ENCODE results near the gene ADGRA1.

Gene ADGRA1

DNA sequence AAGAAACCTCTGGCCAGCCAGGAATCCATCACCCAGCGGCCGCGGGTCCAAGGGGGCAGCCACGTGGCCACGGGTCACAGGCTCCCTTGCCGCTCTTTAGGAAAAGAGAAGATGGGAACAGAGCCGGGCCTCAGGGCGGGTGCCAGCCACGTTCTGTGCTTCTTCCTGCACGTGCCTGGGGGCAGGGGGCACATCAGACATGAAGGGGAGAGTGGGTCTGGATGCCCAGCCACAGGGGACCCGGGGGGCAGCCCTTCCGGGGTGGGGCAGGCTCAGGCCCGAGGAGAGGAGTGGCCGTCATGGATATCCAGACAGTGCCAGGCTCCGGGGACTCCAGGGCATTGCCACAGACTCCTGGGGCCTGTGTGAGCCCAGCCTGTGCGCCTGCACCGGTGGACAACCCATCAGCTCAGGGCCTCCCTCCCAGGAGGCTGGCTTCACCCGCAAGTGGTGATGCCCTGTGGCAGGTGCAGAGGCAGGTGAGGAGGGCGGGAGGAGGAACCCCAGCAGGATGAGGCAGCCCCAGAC is 31.0 kb upstream of the ADGRA1 start:
- no peak for FAIRE-seq

GRCh38 chr10:133058331-133059092 is 29.2 kb upstream of the ADGRA1 start:
- no peak for FAIRE-seq

DNA sequence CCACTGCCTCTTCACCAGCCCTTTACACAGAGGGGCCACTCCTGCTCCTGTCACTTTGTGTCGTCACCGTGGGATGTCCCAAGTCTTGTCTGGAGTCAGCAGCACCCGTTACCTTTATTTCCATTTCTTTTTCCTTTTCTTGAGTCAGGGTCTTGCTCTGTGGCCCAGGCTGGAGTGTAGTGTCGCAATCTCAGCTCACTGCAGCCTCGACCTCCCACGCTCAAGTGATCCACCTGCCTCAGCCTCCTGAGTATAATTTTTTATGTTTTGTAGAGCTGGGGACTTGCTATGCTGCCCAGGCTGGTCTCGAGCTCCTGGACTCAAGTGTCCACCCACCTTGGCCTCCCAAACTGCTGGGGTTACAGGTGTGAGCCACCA is 28.6 kb upstream of the ADGRA1 start:
- FAIRE-seq: no peak

- no peak for FAIRE-seq
These were observed 28.2 kb upstream of the ADGRA1 start for GRCh38 chr10:133059571-133059970.

GRCh38 chr10:133060022-133060421 is 27.7 kb upstream of the ADGRA1 start:
- no peak for FAIRE-seq

DNA sequence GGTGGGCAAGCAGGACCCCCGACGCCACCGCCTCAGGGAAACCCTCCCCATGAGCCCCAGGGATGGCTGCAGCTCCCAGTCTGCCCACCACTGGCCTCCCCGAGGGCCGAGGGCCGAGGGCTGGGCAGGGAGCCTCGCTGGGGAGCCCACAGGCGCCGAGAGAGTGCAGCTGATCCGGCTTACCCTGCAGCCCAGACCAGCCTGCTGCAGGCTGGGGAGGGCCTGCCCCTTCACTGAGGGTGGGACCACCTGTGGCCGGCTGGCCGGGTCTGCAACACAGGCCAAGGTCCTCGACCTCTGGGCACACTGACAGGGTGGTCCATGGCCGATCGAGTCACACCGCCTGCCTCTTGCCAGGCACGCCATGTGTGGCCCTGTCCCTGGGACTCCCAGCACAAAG is 27.3 kb upstream of the ADGRA1 start:
- no peak for FAIRE-seq

DNA sequence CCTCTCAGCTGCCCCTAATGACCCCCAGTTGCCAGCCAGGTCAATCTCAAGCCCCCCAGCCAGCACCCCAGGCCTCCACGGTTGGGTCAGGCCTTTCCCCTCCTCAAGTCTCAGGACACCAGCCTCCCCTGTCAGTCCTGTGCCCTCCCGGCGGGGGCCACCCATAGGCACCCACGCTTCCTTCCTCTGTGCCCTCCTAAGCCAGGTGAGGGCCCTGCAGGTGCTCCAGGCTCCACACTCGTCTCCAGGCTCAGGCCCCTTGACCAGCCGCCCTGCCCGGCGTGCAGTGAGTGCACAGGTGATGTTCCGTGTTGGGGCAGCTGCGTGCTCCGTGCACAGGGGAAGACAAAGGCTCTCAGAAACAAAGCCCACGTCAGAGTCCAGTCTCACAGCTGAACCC is 26.8 kb upstream of the ADGRA1 start:
- FAIRE-seq: no peak

- no peak for FAIRE-seq
These were observed 26.3 kb upstream of the ADGRA1 start for GRCh38 chr10:133061296-133062038.

DNA sequence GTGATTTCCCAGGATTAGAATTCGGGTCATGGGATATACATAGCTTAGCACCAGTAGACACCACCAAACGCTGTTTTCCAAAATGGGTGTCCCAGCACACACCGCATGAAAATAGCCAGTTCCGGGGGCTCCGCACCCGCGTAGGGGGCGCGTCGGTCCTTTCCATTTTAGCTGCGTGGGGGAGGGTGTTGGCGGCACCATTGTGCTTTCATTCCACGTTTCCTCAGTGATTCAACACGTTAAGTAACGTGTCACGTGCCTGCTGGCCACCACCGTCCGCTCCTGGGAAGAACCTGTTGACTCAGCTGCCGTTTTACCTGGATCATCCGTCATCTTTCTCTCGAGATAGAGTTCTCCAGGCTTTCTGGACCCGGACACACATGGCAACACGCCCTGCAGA is 25.6 kb upstream of the ADGRA1 start:
- FAIRE-seq: no peak

DNA sequence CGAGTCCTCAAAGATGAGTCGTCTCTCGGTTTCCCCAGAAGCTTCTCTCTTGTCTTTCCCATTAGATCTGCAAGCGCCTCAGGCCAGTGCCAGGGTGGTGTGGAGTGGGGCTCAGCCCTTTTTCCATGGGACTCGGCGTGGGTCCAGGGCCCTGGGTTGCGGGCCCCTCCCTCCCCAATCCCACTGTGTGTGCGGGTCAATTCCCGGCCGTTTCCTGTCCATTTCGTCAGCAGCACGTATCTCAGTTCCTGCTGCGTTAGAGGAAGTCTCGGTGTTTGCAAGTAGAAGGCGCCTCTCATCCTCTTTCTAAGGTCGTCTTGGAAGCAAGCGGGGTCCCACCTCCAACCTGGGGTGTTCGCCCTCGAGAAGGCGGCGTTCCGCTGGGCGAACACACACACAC is 25.1 kb upstream of the ADGRA1 start:
- FAIRE-seq: no peak

GRCh38 chr10:133067149-133068105 is 20.3 kb upstream of the ADGRA1 start:
- FAIRE-seq: no peak

DNA sequence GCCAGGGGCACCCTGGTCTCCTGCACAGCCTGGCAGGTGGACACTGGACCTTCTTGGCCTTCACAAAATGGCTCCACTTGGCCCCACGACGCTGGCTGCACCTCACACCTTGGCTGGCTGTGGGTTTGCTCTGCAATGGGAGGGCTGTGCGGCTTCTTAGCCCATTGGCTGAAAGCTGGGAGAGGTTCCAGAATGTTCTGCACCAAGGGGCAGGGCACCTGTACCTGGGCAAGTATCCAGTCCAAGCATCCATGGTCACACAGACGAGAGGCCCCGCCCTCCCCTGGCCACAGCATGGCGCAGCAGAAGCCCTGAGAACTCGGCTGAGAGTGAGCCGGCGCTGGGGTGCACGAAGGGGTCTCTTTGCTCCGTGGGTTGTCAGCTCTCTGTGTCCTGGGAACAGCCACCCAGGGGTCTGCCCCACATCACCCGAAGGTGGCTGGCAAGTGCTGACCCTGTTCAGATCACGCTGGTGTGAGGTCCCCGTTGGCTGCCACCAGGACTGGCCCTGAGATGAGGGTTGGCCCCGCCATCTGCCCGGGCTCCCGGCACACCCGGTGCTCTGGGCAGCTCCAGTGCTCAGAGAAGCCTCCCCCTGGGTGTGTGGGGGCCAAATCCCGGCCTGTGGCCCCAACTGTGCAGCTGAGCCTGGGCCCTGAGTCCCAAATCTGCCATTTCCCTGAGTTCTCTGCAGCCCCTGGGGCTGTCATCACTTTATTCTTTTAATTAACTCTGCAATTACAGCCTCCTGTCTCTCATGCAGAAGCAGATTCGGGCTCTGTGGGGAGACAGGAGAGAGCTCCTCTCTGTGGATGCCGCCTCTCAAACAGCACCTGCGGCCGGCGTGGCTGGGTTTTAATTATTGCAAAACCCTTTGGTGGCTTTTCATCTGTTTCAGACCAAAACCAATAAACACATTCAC is 19.4 kb upstream of the ADGRA1 start:
- no peak for FAIRE-seq

DNA sequence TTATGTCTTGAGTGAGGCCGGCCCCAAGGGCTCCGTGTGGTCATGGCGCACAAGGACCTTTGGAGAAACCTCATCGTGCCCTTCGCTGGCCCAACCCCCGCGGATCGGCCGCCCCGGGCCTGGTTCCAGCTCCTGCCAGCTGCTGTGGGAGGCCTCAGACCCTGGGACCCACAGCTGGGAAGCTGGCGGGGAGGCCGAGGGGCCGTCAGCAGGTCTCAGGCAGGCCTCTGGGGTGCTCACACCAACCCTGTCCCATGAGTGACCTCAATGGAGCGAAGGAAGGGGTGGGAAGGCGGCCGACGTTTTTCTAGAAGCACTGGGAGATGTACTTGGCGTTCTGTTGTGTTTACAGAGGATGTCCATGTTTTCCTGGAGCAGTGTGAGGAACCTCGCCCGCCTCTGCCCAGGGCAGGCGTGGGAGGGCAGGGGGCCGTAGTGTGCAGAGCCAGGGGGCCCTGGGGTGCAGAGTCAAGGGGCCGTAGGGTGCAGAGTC is 18.6 kb upstream of the ADGRA1 start:
- no peak for FAIRE-seq

GRCh38 chr10:133070405-133070804 is 17.3 kb upstream of the ADGRA1 start:
- FAIRE-seq: no peak

DNA sequence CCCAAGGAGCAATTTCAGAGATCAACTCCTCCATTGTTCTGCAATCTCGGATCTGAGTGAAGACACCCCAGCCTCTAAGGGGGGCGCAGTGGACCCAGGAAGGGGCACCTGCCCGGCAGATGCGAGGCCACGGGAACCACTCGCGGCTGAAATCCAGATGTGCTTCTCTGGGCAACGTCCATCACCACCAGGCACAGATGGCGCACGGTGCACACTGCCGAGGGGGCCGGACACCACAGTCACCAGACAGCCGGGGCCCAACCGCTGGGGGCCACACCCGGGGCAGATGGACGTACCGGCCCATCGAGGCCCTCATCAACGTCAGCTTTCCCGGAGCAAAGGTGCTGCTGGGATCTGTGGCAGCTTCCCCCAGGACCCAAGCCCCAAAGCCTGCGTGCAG is 16.9 kb upstream of the ADGRA1 start:
- FAIRE-seq: no peak

DNA sequence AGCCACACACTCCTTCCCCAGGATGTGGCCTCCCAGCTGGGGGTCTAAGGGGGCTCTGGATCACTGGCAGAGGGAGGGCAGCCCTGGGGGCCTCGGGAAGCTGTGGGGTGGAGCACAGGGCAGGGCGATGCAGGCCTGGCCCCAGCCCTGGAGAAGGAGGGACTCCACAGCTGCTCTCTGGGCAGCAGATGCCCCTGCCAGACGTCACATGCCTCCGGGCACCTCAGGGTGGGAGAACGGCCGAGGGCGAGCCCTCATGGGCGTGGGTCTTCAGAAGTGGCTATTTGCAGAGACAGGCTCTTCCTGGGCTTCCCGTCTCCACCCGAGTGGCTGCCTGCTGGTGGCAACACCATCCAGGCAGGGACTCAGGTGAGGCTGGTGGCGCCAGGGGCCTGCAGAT is 16.0 kb upstream of the ADGRA1 start:
- FAIRE-seq: no peak

- FAIRE-seq: no peak
These were observed 15.5 kb upstream of the ADGRA1 start for GRCh38 chr10:133072196-133072595.

GRCh38 chr10:133072720-133073390 is 14.9 kb upstream of the ADGRA1 start:
- FAIRE-seq: no peak

- no peak for FAIRE-seq
These were observed 12.2 kb upstream of the ADGRA1 start for GRCh38 chr10:133075346-133076137.

GRCh38 chr10:133076274-133077038 is 11.3 kb upstream of the ADGRA1 start:
- no peak for FAIRE-seq

Measured in islet of Langerhans (tissue), 1 donor.